AG09309 (cell line): Measurements from ENCODE around the gene ARHGEF11.

ENCODE experiments used
- DNase-seq: peaks from one replicate; pipeline ENCODE4 v3.0.0-alpha.2; 2010; ENCODE audit warnings: low read depth
- H3K4me3 ChIP-seq: 2 replicates; pipeline ENCODE4 v1.5.1; 2011; ENCODE audit warnings: mild to moderate bottlenecking, low read depth, low read length, moderate library complexity; ENCODE audit not compliant: control insufficient read depth
- TF ChIP-seq, protein P1 (sequence below): IDR thresholded peaks from 2 replicates; pipeline ENCODE4 v1.5.1; 2011; ENCODE audit warnings: mild to moderate bottlenecking, low read depth, low read length, inconsistent platforms; ENCODE audit not compliant: insufficient read depth, control insufficient read depth; ENCODE audit errors: missing control alignments

ARHGEF11 gene

DNA sequence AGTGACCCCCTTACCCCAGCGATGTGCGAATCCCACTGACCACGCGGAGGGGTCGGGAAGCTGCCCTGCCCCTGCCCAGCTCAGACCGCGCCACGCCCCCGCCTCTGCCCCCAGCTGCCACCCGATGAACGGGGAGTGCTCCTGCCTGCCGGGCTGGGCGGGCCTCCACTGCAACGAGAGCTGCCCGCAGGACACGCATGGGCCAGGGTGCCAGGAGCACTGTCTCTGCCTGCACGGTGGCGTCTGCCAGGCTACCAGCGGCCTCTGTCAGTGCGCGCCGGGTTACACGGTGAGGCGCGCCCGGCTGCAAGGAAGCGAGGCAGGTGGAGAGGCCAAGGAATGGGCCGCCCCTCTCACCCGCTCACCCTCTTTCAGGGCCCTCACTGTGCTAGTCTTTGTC lies 137.0 kb downstream of the ARHGEF11 start:
- no peak for DNase-seq
- no peak overlapping the region for H3K4me3 ChIP-seq
- TF ChIP-seq, protein P1, sequence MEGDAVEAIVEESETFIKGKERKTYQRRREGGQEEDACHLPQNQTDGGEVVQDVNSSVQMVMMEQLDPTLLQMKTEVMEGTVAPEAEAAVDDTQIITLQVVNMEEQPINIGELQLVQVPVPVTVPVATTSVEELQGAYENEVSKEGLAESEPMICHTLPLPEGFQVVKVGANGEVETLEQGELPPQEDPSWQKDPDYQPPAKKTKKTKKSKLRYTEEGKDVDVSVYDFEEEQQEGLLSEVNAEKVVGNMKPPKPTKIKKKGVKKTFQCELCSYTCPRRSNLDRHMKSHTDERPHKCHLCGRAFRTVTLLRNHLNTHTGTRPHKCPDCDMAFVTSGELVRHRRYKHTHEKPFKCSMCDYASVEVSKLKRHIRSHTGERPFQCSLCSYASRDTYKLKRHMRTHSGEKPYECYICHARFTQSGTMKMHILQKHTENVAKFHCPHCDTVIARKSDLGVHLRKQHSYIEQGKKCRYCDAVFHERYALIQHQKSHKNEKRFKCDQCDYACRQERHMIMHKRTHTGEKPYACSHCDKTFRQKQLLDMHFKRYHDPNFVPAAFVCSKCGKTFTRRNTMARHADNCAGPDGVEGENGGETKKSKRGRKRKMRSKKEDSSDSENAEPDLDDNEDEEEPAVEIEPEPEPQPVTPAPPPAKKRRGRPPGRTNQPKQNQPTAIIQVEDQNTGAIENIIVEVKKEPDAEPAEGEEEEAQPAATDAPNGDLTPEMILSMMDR = no peak

DNA sequence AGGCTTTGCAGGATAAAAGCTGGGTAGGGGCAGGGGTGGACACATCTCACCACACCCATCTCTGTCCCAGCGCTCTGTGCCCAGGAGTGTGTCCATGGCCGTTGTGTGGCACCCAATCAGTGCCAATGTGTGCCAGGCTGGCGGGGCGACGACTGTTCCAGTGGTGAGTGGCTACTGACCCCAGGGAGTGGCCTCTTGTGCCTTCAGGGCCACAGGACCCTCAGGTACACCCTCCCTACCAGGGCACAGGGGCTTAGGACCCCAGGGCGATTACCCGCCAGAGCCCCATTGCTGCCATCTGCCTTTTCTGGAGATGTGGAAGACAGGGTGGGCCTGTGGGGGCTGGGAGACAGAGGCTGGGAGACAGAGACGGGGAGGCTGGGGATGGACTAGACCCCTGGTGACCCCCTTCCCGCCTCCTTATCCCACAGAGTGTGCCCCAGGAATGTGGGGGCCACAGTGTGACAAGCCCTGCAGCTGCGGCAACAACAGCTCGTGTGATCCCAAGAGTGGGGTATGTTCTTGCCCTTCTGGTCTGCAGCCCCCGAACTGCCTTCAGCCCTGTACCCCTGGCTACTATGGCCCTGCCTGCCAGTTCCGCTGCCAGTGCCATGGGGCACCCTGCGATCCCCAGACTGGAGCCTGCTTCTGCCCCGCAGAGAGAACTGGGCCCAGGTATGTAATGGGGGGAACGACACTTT lies 139.2 kb downstream of the ARHGEF11 start:
- TF ChIP-seq, protein P1 = no peak
- DNase-seq = no peak

DNA sequence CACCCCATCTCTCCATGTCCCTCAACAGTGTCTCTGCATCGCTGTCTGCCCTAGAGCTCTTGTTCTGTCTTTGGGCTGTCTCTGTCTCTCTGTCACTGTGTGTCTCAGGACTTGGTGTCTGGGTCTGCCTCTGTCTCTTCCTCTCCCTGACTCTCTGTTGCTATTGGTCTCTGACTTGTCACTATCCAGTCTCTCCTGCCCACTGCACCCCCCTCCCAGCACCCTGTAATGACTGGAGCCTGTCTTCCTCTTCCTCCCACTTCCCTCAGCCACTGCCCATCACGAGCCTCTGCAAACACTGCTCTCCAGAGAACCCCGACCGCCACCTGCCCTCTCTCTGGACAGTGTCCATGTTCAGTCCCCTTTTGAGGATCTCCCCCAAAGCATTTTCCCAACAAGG lies 139.9 kb downstream of the ARHGEF11 start:
- no peak for DNase-seq
- H3K4me3 ChIP-seq = no peak overlapping the region
- TF ChIP-seq, protein P1 = no peak

More for the DNA sequence above, 139.2 kb downstream of the ARHGEF11 start:
- no peak overlapping the region for H3K4me3 ChIP-seq

DNA sequence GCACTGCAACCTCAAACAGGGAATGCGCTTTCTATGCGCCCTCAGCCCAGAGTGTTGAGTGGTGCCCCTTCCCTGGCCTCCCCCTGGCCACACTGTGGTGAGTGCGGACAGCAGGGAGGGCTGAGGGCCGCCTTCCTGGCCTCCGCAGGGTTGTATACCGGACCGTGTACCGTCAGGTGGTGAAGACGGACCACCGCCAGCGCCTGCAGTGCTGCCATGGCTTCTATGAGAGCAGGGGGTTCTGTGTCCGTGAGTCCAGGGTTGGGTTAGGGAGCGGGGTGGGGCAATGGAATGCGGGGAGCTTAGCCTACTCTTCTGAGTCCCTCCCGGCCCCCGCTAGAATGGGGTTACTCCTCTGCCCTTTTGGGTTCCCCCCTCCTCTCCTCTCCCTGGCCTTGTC lies 140.4 kb downstream of the ARHGEF11 start:
- no peak for DNase-seq
- TF ChIP-seq, protein P1 = no peak
- no peak overlapping the region for H3K4me3 ChIP-seq

DNA sequence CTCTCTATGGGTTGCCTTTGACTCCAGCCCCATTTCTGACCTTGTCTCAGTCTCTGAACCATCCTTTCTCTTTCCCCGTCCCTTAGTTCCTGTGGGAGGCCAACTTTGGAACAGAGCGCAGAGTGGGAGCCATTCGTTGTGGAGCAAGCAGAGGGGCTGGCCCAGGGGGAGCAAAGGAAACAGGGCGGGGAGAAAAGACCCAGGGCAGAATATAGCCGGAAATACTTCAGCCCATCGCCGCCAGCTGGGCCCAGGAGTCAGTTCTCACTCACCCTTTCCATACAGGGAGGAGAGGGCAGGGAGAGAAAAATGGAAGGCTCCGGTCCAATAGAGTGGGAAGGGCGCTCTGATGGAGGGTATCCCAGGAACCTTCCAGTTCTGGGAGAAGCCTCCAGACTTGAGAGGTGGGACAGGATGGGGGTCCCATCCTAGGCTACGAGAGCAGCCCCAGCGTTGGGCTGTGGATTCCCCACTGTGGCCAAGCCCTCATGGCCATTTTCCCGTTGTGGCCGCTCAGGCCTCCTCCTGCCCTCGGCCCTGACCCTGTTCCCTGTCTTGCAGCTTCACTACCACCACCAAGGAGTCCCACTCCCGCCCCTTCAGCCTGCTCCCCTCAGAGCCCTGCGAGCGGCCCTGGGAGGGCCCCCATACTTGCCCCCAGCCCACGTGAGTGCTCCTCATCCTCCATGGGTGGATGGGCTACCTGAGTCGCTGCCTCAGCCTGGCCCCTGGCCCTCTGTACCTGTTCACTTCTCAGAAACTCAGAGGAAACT lies 141.2 kb downstream of the ARHGEF11 start:
- TF ChIP-seq, protein P1 = no peak
- no peak overlapping the region for H3K4me3 ChIP-seq
- no peak for DNase-seq

DNA sequence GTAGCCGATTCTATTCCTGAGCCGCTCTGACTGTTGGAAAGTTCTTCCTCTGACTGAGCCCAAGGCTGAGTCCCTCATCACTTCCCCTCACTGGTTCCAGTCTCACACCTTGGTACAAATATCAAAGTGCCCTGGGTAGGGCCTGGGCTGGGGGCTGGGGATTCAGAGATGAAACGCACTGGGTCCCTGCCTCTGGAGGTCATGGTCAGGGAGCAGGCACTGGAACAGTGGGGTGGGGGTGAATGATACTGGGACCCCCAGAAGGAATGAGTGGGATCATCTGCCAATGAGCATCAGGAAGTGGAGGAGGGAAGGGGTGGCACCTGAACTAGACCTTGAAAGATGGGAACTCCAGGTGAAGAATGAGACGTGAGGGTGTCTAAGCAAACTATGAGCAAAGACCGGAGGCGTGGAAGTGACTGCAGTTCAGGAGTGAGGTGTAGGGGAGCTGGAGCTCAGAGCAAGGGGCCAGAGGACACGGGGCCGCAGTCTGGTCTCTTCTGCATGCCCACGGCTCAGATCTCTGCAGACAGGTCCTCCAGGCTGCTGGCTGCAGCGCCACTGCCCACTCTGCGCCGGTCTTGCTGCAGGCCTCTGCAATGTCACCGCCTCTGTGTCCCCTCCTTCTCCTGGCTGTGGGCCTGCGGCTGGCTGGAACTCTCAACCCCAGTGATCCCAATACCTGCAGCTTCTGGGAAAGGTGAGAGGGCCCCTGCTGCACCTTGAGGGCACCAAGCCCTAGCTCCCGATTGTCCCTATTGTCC lies 142.0 kb downstream of the ARHGEF11 start:
- DNase-seq = no peak
- H3K4me3 ChIP-seq = no peak overlapping the region
- TF ChIP-seq, protein P1 = no peak
